Amniotic stem cell (primary cell): ENCODE data around the gene LRSAM1.

Source experiments
- DNase-seq: peaks from one replicate; lab custom pipeline; 2025; lab: John Stamatoyannopoulos, UW

Gene LRSAM1

GRCh38 chr9:127516835-127517607 is 65.7 kb downstream of the LRSAM1 start:
- no peak for DNase-seq

- no peak for DNase-seq
Observed at GRCh38 chr9:127517620-127518019, 66.3 kb downstream of the LRSAM1 start.

- DNase-seq = no peak
Observed at GRCh38 chr9:127518091-127518856, 67.0 kb downstream of the LRSAM1 start.

GRCh38 chr9:127519301-127520166 is 68.2 kb downstream of the LRSAM1 start:
- peak; percentile 94 for DNase-seq

- no peak for DNase-seq
Observed at GRCh38 chr9:127520941-127521918, 69.9 kb downstream of the LRSAM1 start.

GRCh38 chr9:127521919-127522304 is 70.6 kb downstream of the LRSAM1 start:
- DNase-seq = no peak

GRCh38 chr9:127522727-127523126 is 71.4 kb downstream of the LRSAM1 start:
- no peak for DNase-seq

GRCh38 chr9:127523312-127523851 is 72.1 kb downstream of the LRSAM1 start:
- DNase-seq = no peak

GRCh38 chr9:127524373-127524772 is 73.1 kb downstream of the LRSAM1 start:
- no peak for DNase-seq

GRCh38 chr9:127525401-127526188 is 74.3 kb downstream of the LRSAM1 start:
- DNase-seq = no peak

GRCh38 chr9:127526655-127527559 is 75.6 kb downstream of the LRSAM1 start:
- no peak for DNase-seq

- no peak for DNase-seq
Observed at GRCh38 chr9:127527560-127528268, 76.4 kb downstream of the LRSAM1 start.

GRCh38 chr9:127528422-127529251 is 77.3 kb downstream of the LRSAM1 start:
- no peak for DNase-seq

- DNase-seq = no peak
Observed at GRCh38 chr9:127529671-127530070, 78.4 kb downstream of the LRSAM1 start.

GRCh38 chr9:127530206-127530941 is 79.1 kb downstream of the LRSAM1 start:
- DNase-seq = no peak

- no peak for DNase-seq
Observed at GRCh38 chr9:127531676-127532075, 80.4 kb downstream of the LRSAM1 start.
